H1 (cell line): ENCODE results near the gene RPS6KB2. TPM values are rescaled to one million over a fixed set of nuclear protein-coding genes. Genes with fewer than 3 reads are reported as not detected.

Experiments used
- CTCF ChIA-PET: fragments of 300-600 bp; sonication (Branson Sonifier 250); formaldehyde crosslinking; loops from one replicate; lab custom pipeline; 2021; ENCODE audit not compliant: partially characterized antibody; lab: Charles Lee
- POLR2A ChIA-PET: fragments of 300-600 bp; sonication (Branson Sonifier 250); formaldehyde crosslinking; loops from one replicate; lab custom pipeline; 2021; ENCODE audit warnings: inconsistent platforms; ENCODE audit not compliant: partially characterized antibody; lab: Charles Lee
- DNase-seq, 2 experiments: peaks; one replicate each; pipeline versions ENCODE4 v3.0.0 to v3.0.0-alpha.2; 2010 to 2022; ENCODE audit warnings: low spot score in 2 of 2, low read depth in 1 of 2, mixed read lengths in 1 of 2
- FAIRE-seq: peaks from 2 replicates; lab custom pipeline; 2011; peaks lifted over from hg19 to GRCh38; lab: Jason Lieb, UNC
- H2AFZ ChIP-seq: 2 replicates; pipeline ENCODE4 v1.8.1; 2012; ENCODE audit warnings: low read length, inconsistent platforms
- H2AK5ac ChIP-seq: 2 replicates; pipeline ENCODE4 v1.6.1; 2013; ENCODE audit warnings: low read depth, low read length
- H2BK120ac ChIP-seq: replicated peaks from 2 replicates; pipeline ENCODE3; 2013; ENCODE audit warnings: low read depth, low read length, inconsistent platforms
- H2BK12ac ChIP-seq: 2 replicates; pipeline ENCODE4 v1.6.1; 2013; ENCODE audit warnings: low read depth, low read length
- H2BK15ac ChIP-seq: 2 replicates; pipeline ENCODE4 v1.6.1; 2013; ENCODE audit warnings: low read length
- H2BK20ac ChIP-seq: 2 replicates; pipeline ENCODE4 v1.6.1; 2013; ENCODE audit warnings: low read length
- H2BK5ac ChIP-seq: 2 replicates; pipeline ENCODE4 v1.6.1; 2013; ENCODE audit warnings: low read depth, low read length
- H3K14ac ChIP-seq: 2 replicates; pipeline ENCODE4 v1.6.1; 2013; ENCODE audit warnings: inconsistent platforms; ENCODE audit not compliant: insufficient read length
- H3K18ac ChIP-seq: 2 replicates; pipeline ENCODE4 v1.6.1; 2013; ENCODE audit warnings: low read length; ENCODE audit errors: extremely low read depth
- H3K23ac ChIP-seq: 2 replicates; pipeline ENCODE4 v1.6.1; 2013; ENCODE audit warnings: inconsistent platforms; ENCODE audit not compliant: insufficient read length
- H3K23me2 ChIP-seq: 2 replicates; pipeline ENCODE4 v1.6.1; 2013; ENCODE audit warnings: low read depth, low read length
- H3K27ac ChIP-seq: 2 replicates; pipeline ENCODE4 v1.6.1; 2011; ENCODE audit warnings: low read depth, low read length, inconsistent platforms
- H3K27me3 ChIP-seq, 4 experiments: replicated peaks in 1 of 4; 1 replicate in 1 of 4; 2 replicates in 3 of 4; pipeline versions ENCODE4 v1.6.1 to v1.8.1; 2011 to 2013; ENCODE audit warnings: low read length in 3 of 4, mild to moderate bottlenecking in 3 of 4, inconsistent platforms in 2 of 4, mixed read lengths in 2 of 4, moderate library complexity in 1 of 4; ENCODE audit not compliant: control insufficient read depth in 3 of 4, insufficient read depth in 3 of 4; ENCODE audit errors: extremely low read depth in 1 of 4
- H3K36me3 ChIP-seq, 4 experiments: 2 replicates each; pipeline versions ENCODE4 v1.6.1 to v1.8.1; 2011 to 2013; ENCODE audit warnings: mild to moderate bottlenecking in 4 of 4, low read length in 3 of 4, moderate library complexity in 2 of 4, control low read depth in 1 of 4, inconsistent platforms in 1 of 4; ENCODE audit not compliant: insufficient read depth in 4 of 4, control insufficient read depth in 2 of 4
- H3K4ac ChIP-seq: replicated peaks from 2 replicates; pipeline ENCODE3; 2013; ENCODE audit warnings: low read length, low read depth, mixed read lengths, inconsistent platforms; ENCODE audit not compliant: insufficient read length
- H3K4me1 ChIP-seq, 4 experiments: replicated peaks in 1 of 4; 1 replicate in 1 of 4; 2 replicates in 3 of 4; pipeline versions ENCODE4 v1.6.1 to v1.8.1; 2011 to 2013; ENCODE audit warnings: low read length in 3 of 4, inconsistent platforms in 2 of 4, mixed read lengths in 1 of 4; ENCODE audit not compliant: insufficient read depth in 4 of 4, control insufficient read depth in 3 of 4
- H3K4me2 ChIP-seq, 2 experiments: 2 replicates each; pipeline versions ENCODE4 v1.6.1 to v1.8.1; 2011 to 2013; ENCODE audit warnings: low read depth in 2 of 2, low read length in 2 of 2, control low read depth in 1 of 2, inconsistent platforms in 1 of 2, mild to moderate bottlenecking in 1 of 2; ENCODE audit not compliant: insufficient read depth in 1 of 2
- H3K4me3 ChIP-seq, 4 experiments: fragments of 200-600, 300-600 bp in 1 of 4; sonication (generic), shearing (Covaris generic), sonication (Bioruptor Twin) in 1 of 4; 2 replicates each; pipeline versions ENCODE4 v1.5.1 to v1.8.1; 2011 to 2016; ENCODE audit warnings: low read length in 4 of 4, low read depth in 3 of 4, control low read depth in 2 of 4, inconsistent platforms in 2 of 4, mild to moderate bottlenecking in 2 of 4, mixed read lengths in 1 of 4, moderate library complexity in 1 of 4; ENCODE audit not compliant: insufficient read depth in 2 of 4; ENCODE audit errors: extremely low read depth in 1 of 4
- H3K56ac ChIP-seq: replicated peaks from 2 replicates; pipeline ENCODE3; 2013; ENCODE audit warnings: low read depth, mild to moderate bottlenecking, mixed read lengths, low read length, inconsistent platforms; ENCODE audit not compliant: insufficient read length
- H3K79me1 ChIP-seq: 2 replicates; pipeline ENCODE4 v1.6.1; 2013; ENCODE audit warnings: low read depth, low read length, control low read depth
- H3K79me2 ChIP-seq, 2 experiments: 2 replicates each; pipeline versions ENCODE4 v1.6.1 to v1.8.1; 2012 to 2013; ENCODE audit warnings: low read length in 2 of 2, mild to moderate bottlenecking in 2 of 2, inconsistent platforms in 1 of 2; ENCODE audit not compliant: insufficient read depth in 2 of 2, control insufficient read depth in 1 of 2
- H3K9ac ChIP-seq, 4 experiments: replicated peaks in 1 of 4; 1 replicate in 1 of 4; 2 replicates in 3 of 4; pipeline versions ENCODE4 v1.6.1 to v1.8.1; 2011 to 2013; ENCODE audit warnings: low read depth in 3 of 4, low read length in 3 of 4, control low read depth in 2 of 4, mild to moderate bottlenecking in 2 of 4, moderate library complexity in 2 of 4, inconsistent platforms in 1 of 4; ENCODE audit errors: extremely low read depth in 1 of 4
- H3K9me3 ChIP-seq, 2 experiments: 2 replicates each; pipeline versions ENCODE4 v1.6.1 to v1.8.1; 2012 to 2013; ENCODE audit warnings: mild to moderate bottlenecking in 2 of 2, moderate library complexity in 2 of 2, control low read depth in 1 of 2, inconsistent platforms in 1 of 2, low read depth in 1 of 2, low read length in 1 of 2, mixed read lengths in 1 of 2; ENCODE audit not compliant: insufficient read depth in 2 of 2
- H4K20me1 ChIP-seq, 2 experiments: replicated peaks in 1 of 2; 2 replicates each; pipeline versions ENCODE3 to v1.8.1; 2011 to 2013; ENCODE audit warnings: inconsistent platforms in 2 of 2, low read length in 2 of 2, mild to moderate bottlenecking in 1 of 2; ENCODE audit not compliant: insufficient read depth in 2 of 2, control insufficient read depth in 1 of 2
- H4K5ac ChIP-seq: 2 replicates; pipeline ENCODE4 v1.6.1; 2013; ENCODE audit warnings: low read length, low read depth, mixed read lengths, inconsistent platforms; ENCODE audit not compliant: insufficient read length
- H4K8ac ChIP-seq: 2 replicates; pipeline ENCODE4 v1.8.0; 2013; ENCODE audit warnings: mild to moderate bottlenecking, moderate library complexity, low read length, inconsistent platforms; ENCODE audit not compliant: insufficient read depth; ENCODE audit errors: extremely low read depth
- H4K91ac ChIP-seq: replicated peaks from 2 replicates; pipeline ENCODE3; 2013; ENCODE audit warnings: low read length, mixed read lengths, inconsistent platforms; ENCODE audit not compliant: insufficient read length
- BCL11A ChIP-seq, 2 experiments: IDR thresholded peaks; one replicate each; pipeline ENCODE4 v1.6.1; 2011; ENCODE audit warnings: low read depth in 2 of 2, low read length in 2 of 2, mild to moderate bottlenecking in 2 of 2
- CBX8 ChIP-seq: fragments of 300-800, 300-1000 bp; sonication (generic); IDR thresholded peaks from 2 replicates; pipeline ENCODE4 v1.7.1; 2016; ENCODE audit warnings: low read depth, low read length, borderline replicate concordance
- GABPA ChIP-seq: IDR thresholded peaks from 2 replicates; pipeline ENCODE4 v1.6.1; 2011; ENCODE audit warnings: mild to moderate bottlenecking, low read length, moderate library complexity, borderline replicate concordance; ENCODE audit not compliant: insufficient read depth
- MAFK ChIP-seq: IDR thresholded peaks from 2 replicates; pipeline ENCODE4 v1.6.1; 2012; ENCODE audit warnings: low read depth, mild to moderate bottlenecking, improper control_type of control experiment, low read length
- PHF8 ChIP-seq: fragments of 200-600 bp; sonication (generic); conservative IDR thresholded peaks from 2 replicates; pipeline ENCODE4 v1.7.1; 2012; ENCODE audit warnings: low read depth, mild to moderate bottlenecking, inconsistent platforms, low read length, moderate library complexity
- POLR2AphosphoS5 ChIP-seq: IDR thresholded peaks from 2 replicates; pipeline ENCODE4 v1.6.1; 2011; ENCODE audit warnings: low read depth, low read length
- RFX5 ChIP-seq: IDR thresholded peaks from 2 replicates; pipeline ENCODE4 v1.6.1; 2011; ENCODE audit warnings: low read depth, low read length, improper control_type of control experiment, borderline replicate concordance
- SIRT6 ChIP-seq: IDR thresholded peaks from one replicate; pipeline ENCODE4 v1.7.1; 2012; ENCODE audit warnings: low read length, inconsistent platforms
- SP1 ChIP-seq: IDR thresholded peaks from 2 replicates; pipeline ENCODE4 v1.6.1; 2011; ENCODE audit warnings: low read depth, low read length
- SP4 ChIP-seq: IDR thresholded peaks from 2 replicates; pipeline ENCODE4 v1.6.1; 2012; ENCODE audit warnings: low read length, inconsistent platforms
- SRF ChIP-seq: IDR thresholded peaks from 2 replicates; pipeline ENCODE4 v1.6.1; 2011; ENCODE audit warnings: mild to moderate bottlenecking, low read depth, low read length, moderate library complexity
- WGBS, 2 experiments: shearing (Covaris generic) in 1 of 2; methylation state at CpG; one replicate each; pipeline versions ENCODE4 v1.1.6 to v1.1.7; 2013 to 2015; ENCODE audit warnings: low lambda C conversion rate in 2 of 2, mixed read lengths in 2 of 2, inconsistent platforms in 1 of 2, low coverage in 1 of 2, missing lambda C conversion rate in 1 of 2; ENCODE audit not compliant: insufficient replicate concordance in 2 of 2, insufficient coverage in 1 of 2, insufficient read length in 1 of 2; ENCODE audit errors: extremely low coverage in 1 of 2, missing lambda C conversion rate in 1 of 2; 5-methylcytosine and 5-hydroxymethylcytosine counted together
- polyA plus RNA-seq, 7 experiments: library from polyadenylated mRNA; depleted of rRNA in 3 of 7; stranded (reverse) in 5 of 7; unstranded in 2 of 7; fragments of >200 nt in 5 of 7; fragments of 200-250 nt in 2 of 7; gene quantifications; 1 replicate in 5 of 7; 2 replicates in 1 of 7; 4 replicates in 1 of 7; pipeline versions ENCODE4 v1.2.1 to v1.2.3, GENCODE V29; 2011 to 2013; ENCODE audit warnings: missing spikeins in 2 of 7, mixed read lengths in 2 of 7
- total RNA-seq: library from RNA; stranded (reverse); fragmentation: NEBNext Ultra II Directional; extraction: Animal tissue kit (Norgen Biotek cat#: 25700); gene quantifications from 2 replicates; pipeline ENCODE4 v1.2.1, GENCODE V29; 2021

Gene RPS6KB2
- total and polyA plus RNA-seq, 2 of the 8 experiments (the other 6 are each of a cell fraction or from before 2014, with no cell fraction given): 41.0 to 47.1 TPM

DNA sequence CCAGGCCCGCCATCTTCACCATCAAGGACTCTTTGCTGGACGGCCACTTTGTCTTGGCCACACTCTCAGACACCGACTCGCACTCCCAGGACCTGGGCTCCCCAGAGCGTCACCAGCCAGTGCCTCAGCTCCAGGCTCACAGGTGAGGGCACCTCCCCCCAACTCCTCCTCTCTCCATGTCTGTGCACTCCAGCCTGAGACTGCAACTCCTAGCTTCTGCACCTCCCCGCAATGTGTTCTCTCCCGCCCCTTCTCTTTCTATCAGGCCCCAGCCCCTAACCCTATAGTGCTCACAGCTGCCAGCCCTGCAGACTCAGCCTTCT lies 32.1 kb upstream of the RPS6KB2 start:
- no peak overlapping the region for H3K4me2 ChIP-seq
- H2BK5ac ChIP-seq: peak overlapping the region; percentile 88; the same call in 1 of the 2 replicates
- no peak overlapping the region for H4K8ac ChIP-seq
- peaks cover 12% of the 10 kb centered on the region for H3K23me2 ChIP-seq
- no peak overlapping the region for H3K23ac ChIP-seq
- no peak for DNase-seq
- no peak overlapping the region for H4K5ac ChIP-seq
- no peak overlapping the region for H2BK120ac ChIP-seq
- H3K9ac ChIP-seq: no peak overlapping the region
- H3K79me2 ChIP-seq: peaks cover 0 to 10% of the 10 kb centered on the region in 2 experiments; a peak in 2 of 4 replicates
- H3K18ac ChIP-seq: no peak overlapping the region
- H2BK15ac ChIP-seq: no peak overlapping the region
- WGBS, 2 experiments: 92% methylated on average over 7 of the region's 7 CpGs; no CpG with 5 or more reads in 1 of the 2 experiments
- peaks cover 6% of the 10 kb centered on the region for H3K79me1 ChIP-seq
- H3K9me3 ChIP-seq: no peaks in the 10 kb centered on the region
- H2BK20ac ChIP-seq: no peak overlapping the region
- no peak overlapping the region for H3K56ac ChIP-seq
- ChIA-PET POLR2A (interaction anchor here (0.9 to 2.6 kb wide), 16 partner anchors 9 to 93 kb away, joined by 3 to 13 read pairs (median 4); partner anchors contain the start of genes AIP, RPS6KB2 and SSH3), CTCF (interaction anchor here (0.8 to 34.8 kb wide), 6 partner anchors 10 to 38 kb away, joined by 3 to 1305 read pairs (median 4); partner anchors contain the start of gene POLD4)
- no peak for TF ChIP-seq SP1
- no peak for TF ChIP-seq MAFK
- no peak for TF ChIP-seq GABPA
- TF ChIP-seq SRF: no peak
- no peak for TF ChIP-seq SP4
- TF ChIP-seq PHF8: no peak
- TF ChIP-seq RFX5: no peak
- no peak for TF ChIP-seq CBX8
- TF ChIP-seq SIRT6: no peak
- TF ChIP-seq BCL11A (IDR thresholded peaks at IDR 0.05; ENCODE audit: low read depth in 2 of 2, low read length in 2 of 2): no peak
- TF ChIP-seq POLR2AphosphoS5: no peak
- no peak for FAIRE-seq
- H3K4me3 ChIP-seq: no peak overlapping the region
- no peak overlapping the region for H2AK5ac ChIP-seq
- peak overlapping the region; percentile 50; the same call in 1 of the 2 replicates for H2BK12ac ChIP-seq
- H3K4ac ChIP-seq: no peak overlapping the region
- no peak overlapping the region for H4K91ac ChIP-seq
- peaks cover 6 to 25% (median 18%) of the 10 kb centered on the region in 4 experiments; a peak in 6 of 8 replicates for H3K36me3 ChIP-seq
- no peak overlapping the region for H3K14ac ChIP-seq
- peak overlapping the region; percentile 35; the same call in 1 of the 2 replicates for H3K27ac ChIP-seq
- H3K4me1 ChIP-seq: peaks cover 0 to 14% (median 7%) of the 10 kb centered on the region in 4 experiments; a peak in 5 of 7 replicates
- peaks cover 0 to 14% of the 10 kb centered on the region in 2 experiments for H4K20me1 ChIP-seq
- no peaks in the 10 kb centered on the region for H3K27me3 ChIP-seq
- no peak overlapping the region for H2AFZ ChIP-seq
